Measurements from ENCODE around the gene KRTAP24-1.

The KRTAP24-1 gene

GRCh38 chr21:30320215-30320614 is 37.5 kb upstream of the KRTAP24-1 start, which contains the start of gene KRTAP26-1:
KRTAP26-1 (minus strand) TSS chr21:30320315; CDS start chr21:30320035, 280 bp downstream.
- H3F3A ChIP-seq (ENCODE audit: insufficient read depth), result no peaks in the 10 kb centered on the region
- H3K9me3 ChIP-seq (ENCODE audit: insufficient read depth, low read length), result no peaks in the 10 kb centered on the region
- no peaks in the 10 kb centered on the region for H3K36me3 ChIP-seq (ENCODE audit: low read length)
- no peak within 1 kb of the TSS for H3K4me2 ChIP-seq (ENCODE audit: low read depth, low read length, poor library complexity, severe bottlenecking)
- H3K9ac ChIP-seq (ENCODE audit: low read length), result no peak within 1 kb of the TSS
- no peak within 1 kb of the TSS for H2AFZ ChIP-seq (ENCODE audit: low read depth, low read length, severe bottlenecking)
- TF ChIP-seq EZH2phosphoT487 (conservative IDR thresholded peaks at IDR 0.05; ENCODE audit: low read length) (no peak), CTCF (IDR thresholded peaks at IDR 0.05; ENCODE audit: insufficient read depth, low read length, poor library complexity, severe bottlenecking) (no peak)
- no peaks in the 10 kb centered on the region for H4K20me1 ChIP-seq (ENCODE audit: low read depth, low read length)
- no peaks in the 10 kb centered on the region for H3K9me2 ChIP-seq (replicated peaks; ENCODE audit: insufficient read depth, low read length)
- H3K27ac ChIP-seq (ENCODE audit: low read depth, low read length), result no peak within 1 kb of the TSS
- H3K27me3 ChIP-seq (ENCODE audit: low read length), result no peaks in the 10 kb centered on the region
- no peaks in the 10 kb centered on the region for H3K79me2 ChIP-seq (ENCODE audit: insufficient read depth, low read length)
- H3K4me3 ChIP-seq (ENCODE audit: insufficient read depth, low read length, poor library complexity, severe bottlenecking), result no peak within 1 kb of the TSS

GRCh38 chr21:30315701-30316100 is 33.0 kb upstream of the KRTAP24-1 start:
- Histone ChIP-seq H3K27me3 (ENCODE audit: low read length) (no peaks in the 10 kb centered on the region), H3K9me2 (replicated peaks; ENCODE audit: insufficient read depth, low read length) (no peaks in the 10 kb centered on the region), H3K9me3 (ENCODE audit: insufficient read depth, low read length) (no peaks in the 10 kb centered on the region), H3K36me3 (ENCODE audit: low read length) (no peaks in the 10 kb centered on the region), H3K79me2 (ENCODE audit: insufficient read depth, low read length) (no peaks in the 10 kb centered on the region), H2AFZ (ENCODE audit: low read depth, low read length, severe bottlenecking) (no peak overlapping the region), H4K20me1 (ENCODE audit: low read depth, low read length) (no peaks in the 10 kb centered on the region), H3F3A (ENCODE audit: insufficient read depth) (no peaks in the 10 kb centered on the region), H3K27ac (ENCODE audit: low read depth, low read length) (no peak overlapping the region), H3K4me3 (ENCODE audit: insufficient read depth, low read length, poor library complexity, severe bottlenecking) (no peak overlapping the region), H3K9ac (ENCODE audit: low read length) (no peak overlapping the region), H3K4me2 (ENCODE audit: low read depth, low read length, poor library complexity, severe bottlenecking) (no peak overlapping the region)
- TF ChIP-seq CTCF (IDR thresholded peaks at IDR 0.05; ENCODE audit: insufficient read depth, low read length, poor library complexity, severe bottlenecking), result no peak

- no peaks in the 10 kb centered on the region for H4K20me1 ChIP-seq (ENCODE audit: low read depth, low read length)
- H2AFZ ChIP-seq (ENCODE audit: low read depth, low read length, severe bottlenecking), result no peak overlapping the region
- no peak overlapping the region for H3K9ac ChIP-seq (ENCODE audit: low read length)
- TF ChIP-seq CTCF (IDR thresholded peaks at IDR 0.05; ENCODE audit: insufficient read depth, low read length, poor library complexity, severe bottlenecking), result no peak
- no peak for TF ChIP-seq EZH2phosphoT487 (conservative IDR thresholded peaks at IDR 0.05; ENCODE audit: low read length)
- no peak overlapping the region for H3K4me3 ChIP-seq (ENCODE audit: insufficient read depth, low read length, poor library complexity, severe bottlenecking)
- H3K36me3 ChIP-seq (ENCODE audit: low read length), result no peaks in the 10 kb centered on the region
- H3K27me3 ChIP-seq (ENCODE audit: low read length), result no peaks in the 10 kb centered on the region
- H3K9me2 ChIP-seq (replicated peaks; ENCODE audit: insufficient read depth, low read length), result no peaks in the 10 kb centered on the region
- no peaks in the 10 kb centered on the region for H3K79me2 ChIP-seq (ENCODE audit: insufficient read depth, low read length)
- no peaks in the 10 kb centered on the region for H3F3A ChIP-seq (ENCODE audit: insufficient read depth)
- H3K4me2 ChIP-seq (ENCODE audit: low read depth, low read length, poor library complexity, severe bottlenecking), result no peak overlapping the region
- no peak overlapping the region for H3K27ac ChIP-seq (ENCODE audit: low read depth, low read length)
- peaks cover 4% of the 10 kb centered on the region; the same call in 1 of the 2 replicates for H3K9me3 ChIP-seq (ENCODE audit: insufficient read depth, low read length)
Measured at GRCh38 chr21:30306884-30307283, 24.1 kb upstream of the KRTAP24-1 start.
